ENCODE measurements around the gene MLST8. TPM values are rescaled to one million over a fixed set of nuclear protein-coding genes. Genes with fewer than 3 reads are reported as not detected.

The MLST8 gene
- total and polyA plus RNA-seq, 2 donors (not counting 3 experiments of a cell fraction or from before 2014, with no cell fraction given): 36.9 to 129 TPM

- Histone ChIP-seq H3K27me3 (ENCODE audit: control insufficient read depth in 2 of 2, insufficient read depth in 2 of 2, low read length in 2 of 2) (no peaks in the 10 kb centered on the region), H3K36me3 (ENCODE audit: control insufficient read depth in 2 of 2, extremely low read depth in 1 of 2, insufficient read depth in 2 of 2, low read length in 2 of 2) (peaks cover 23 to 27% of the 10 kb centered on the region in 2 experiments), H3K4me3 (replicated peaks in 1 of 3; ENCODE audit: insufficient read depth in 1 of 3, low read depth in 1 of 3, low read length in 3 of 3) (no peak overlapping the region), H3K9me3 (replicated peaks; ENCODE audit: control insufficient read depth, insufficient read depth, low read length) (no peaks in the 10 kb centered on the region), H4K20me1 (replicated peaks; ENCODE audit: control insufficient read depth, extremely low read depth, insufficient read depth, low read length) (no peaks in the 10 kb centered on the region), H3K9me1 (replicated peaks; ENCODE audit: control insufficient read depth, extremely low read depth, insufficient read depth, low read length) (no peaks in the 10 kb centered on the region), H2AFZ (ENCODE audit: low read depth, low read length) (no peak overlapping the region), H3K4me1 (ENCODE audit: control insufficient read depth, extremely low read depth, insufficient read depth, low read length) (peaks cover 13% of the 10 kb centered on the region), H3K27ac (ENCODE audit: insufficient read depth, low read depth, low read length) (no peak overlapping the region), H3K79me2 (ENCODE audit: control insufficient read depth, insufficient read depth, low read length) (peaks cover 19% of the 10 kb centered on the region), H3K9ac (replicated peaks; ENCODE audit: extremely low read depth, insufficient read depth, low read length) (no peak overlapping the region), H3K4me2 (ENCODE audit: insufficient read depth, low read length) (no peak overlapping the region)
- intact Hi-C loops (cut with micrococcal nuclease) (loop anchor here (5.0 kb wide), 1 partner anchor 55 kb away; the partner anchor contains the start of gene CASKIN1), dilution Hi-C loops (cut with MboI; ENCODE audit: extremely low pct_ligation_motif_present, low sequenced_read_pairs) (no loop called here)
- CTCF ChIA-PET: interaction anchor here (1.2 to 2.8 kb wide), 5 partner anchors 14 to 249 kb away, joined by 3 to 17 read pairs (median 11); partner anchors contain the start of gene DNASE1L2
- DNase-seq (ENCODE audit: low read depth, low spot score): no peak
- no peak for FAIRE-seq
- BruUV-seq (replicated peaks): no TSS peak
- TF ChIP-seq CTCF (IDR thresholded peaks at IDR 0.05; ENCODE audit: extremely low read depth in 1 of 2, insufficient read depth in 1 of 2, low read depth in 1 of 2, low read length in 2 of 2) (no peak), EZH2 (IDR thresholded peaks at IDR 0.05; ENCODE audit: borderline replicate concordance, low read depth, low read length, severe bottlenecking) (no peak), GATA2 (IDR thresholded peaks at IDR 0.05; ENCODE audit: insufficient read depth, insufficient read length, low read depth, low read length) (no peak), JUN (IDR thresholded peaks at IDR 0.05; ENCODE audit: borderline replicate concordance, insufficient read depth, insufficient read length, low read depth) (no peak), POLR2A (IDR thresholded peaks at IDR 0.05; ENCODE audit: low read depth, low read length) (no peak), POLR2AphosphoS5 (IDR thresholded peaks at IDR 0.05; ENCODE audit: insufficient read depth, low read depth, low read length) (no peak), MYC (IDR thresholded peaks at IDR 0.05; ENCODE audit: low read depth, low read length) (no peak), MAX (IDR thresholded peaks at IDR 0.05; ENCODE audit: insufficient read depth, insufficient read length) (no peak), FOS (IDR thresholded peaks at IDR 0.05; ENCODE audit: borderline replicate concordance, insufficient read depth, low read length) (no peak)
- POLR2A ChIA-PET: interaction anchor here (1.9 kb wide), 1 partner anchor 98 kb away, joined by 12 read pairs; the partner anchor contains the start of gene TRAF7
Measured at GRCh38 chr16:2252806-2253148, 47.5 kb downstream of the MLST8 start.

Data from endothelial cell of umbilical vein (primary cell).